GM12878 (cell line): ENCODE measurements around the gene ALOX12B. TPM values are rescaled to one million over a fixed set of nuclear protein-coding genes. Genes with fewer than 3 reads are reported as not detected.

ENCODE experiments used
- BCL11A ChIP-seq: IDR thresholded peaks from 2 replicates; pipeline ENCODE4 v1.6.1; 2011; ENCODE audit warnings: low read depth, low read length
- EED ChIP-seq: sonication (generic); IDR thresholded peaks from 2 replicates; pipeline ENCODE4 v1.6.1; 2016; ENCODE audit warnings: antibody characterized with exemption, low read depth
- EP300 ChIP-seq, 2 experiments: fragments of 150-350 bp in 1 of 2; IDR thresholded peaks; 2 replicates each; pipeline ENCODE4 v1.6.1; 2011 to 2012; ENCODE audit warnings: low read depth in 2 of 2, low read length in 2 of 2, borderline replicate concordance in 1 of 2, improper control_type of control experiment in 1 of 2, inconsistent platforms in 1 of 2; ENCODE audit not compliant: control insufficient read depth in 1 of 2
- IRF5 ChIP-seq: fragments of 450-650 bp; IDR thresholded peaks from 2 replicates; pipeline ENCODE4 v1.6.1; 2017; ENCODE audit warnings: borderline replicate concordance
- MTA3 ChIP-seq: IDR thresholded peaks from 2 replicates; pipeline ENCODE4 v1.6.1; 2012; ENCODE audit warnings: low read length, inconsistent platforms, borderline replicate concordance
- RCOR1 ChIP-seq: conservative IDR thresholded peaks from 2 replicates; pipeline ENCODE4 v1.6.1; 2012; ENCODE audit warnings: low read depth, low read length, improper control_type of control experiment
- SKIL ChIP-seq: fragments of 450-650 bp; IDR thresholded peaks from 2 replicates; pipeline ENCODE4 v1.6.1; 2017; ENCODE audit warnings: mild to moderate bottlenecking, low read depth, inconsistent platforms; ENCODE audit not compliant: poor library complexity, severe bottlenecking
- ZBTB33 ChIP-seq: fragments of 450-650 bp; IDR thresholded peaks from 2 replicates; pipeline ENCODE4 v1.6.1; 2017; ENCODE audit warnings: mild to moderate bottlenecking
- polyA plus RNA-seq, 11 experiments: library from polyadenylated mRNA; depleted of rRNA in 4 of 11; unstranded in 6 of 11; stranded (reverse) in 5 of 11; fragments of >200 nt; fragmentation: Nextera tagmentation in 4 of 11; fragmentation: Illumina TruSeq in 1 of 11; extraction: Ambion mirVana in 4 of 11; extraction: Trizol in 1 of 11; gene quantifications; 1 replicate in 1 of 11; 2 replicates in 10 of 11; pipeline versions ENCODE4 v1.2.1 to v1.2.3, GENCODE V29; 2011 to 2016; ENCODE audit warnings: inconsistent platforms in 2 of 11, missing spikeins in 2 of 11, low read depth in 1 of 11
- total RNA-seq, 4 experiments: library from RNA; depleted of rRNA in 3 of 4; stranded (reverse); fragments of >200 nt in 3 of 4; fragmentation: Illumina TruSeq in 1 of 4; extraction: Trizol in 1 of 4; gene quantifications; 2 replicates each; pipeline versions ENCODE4 v1.2.1 to v1.2.3, GENCODE V29; 2013 to 2021

The ALOX12B gene
- total and polyA plus RNA-seq, 10 of the 15 experiments (the other 5 are each of a cell fraction or from before 2014, with no cell fraction given): 0.17 to 0.54 TPM; not detected in 8

GRCh38 chr17:8044819-8045810, 42.4 kb downstream of the ALOX12B start (continued):
- TF ChIP-seq EP300 (IDR thresholded peaks at IDR 0.05; ENCODE audit: borderline replicate concordance in 1 of 2, control insufficient read depth in 1 of 2, low read depth in 2 of 2, low read length in 2 of 2) (no peak), ZBTB33 (no peak), SKIL (no peak), RCOR1 (no peak), IRF5 (no peak), MTA3 (no peak), EED (no peak), BCL11A (no peak)
